ENCODE results near the gene RNASEH1.

DNA sequence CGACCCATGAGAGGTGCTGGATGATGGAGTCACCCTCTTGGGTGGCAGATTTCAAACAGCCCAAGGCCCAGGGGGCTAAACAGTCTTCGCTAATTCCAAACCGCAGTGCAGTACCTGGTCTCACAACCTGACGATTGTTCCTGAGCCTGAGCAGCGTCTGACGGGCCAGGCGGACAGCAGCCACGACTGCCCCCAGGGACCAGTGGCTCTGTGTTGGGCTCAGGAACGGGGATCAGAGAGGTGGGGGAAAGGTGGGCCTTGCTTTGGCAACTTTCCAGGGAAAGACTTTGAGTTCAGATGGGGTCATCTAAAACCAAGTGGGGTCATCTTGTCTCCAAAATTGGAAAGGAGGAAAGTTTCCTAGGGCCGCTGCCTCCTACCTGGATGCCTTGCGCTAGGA is 37.3 kb upstream of the RNASEH1 start:
- TF ChIP-seq CTCF (IDR thresholded peaks at IDR 0.05): no peak
- TF ChIP-seq POLR2A (IDR thresholded peaks at IDR 0.05): no peak
